Pulmonary artery endothelial cell (primary cell): Measurements from ENCODE around the gene RBM4. TPM values are rescaled to one million over a fixed set of nuclear protein-coding genes. Genes with fewer than 3 reads are reported as not detected.
"Not testable (repeated sequence)": the region's sequence is repeated elsewhere in the genome, so short reads cannot be mapped to it uniquely, and the experiment has no call there.

Source experiments
- DNase-seq: peaks from one replicate; pipeline ENCODE4 v3.0.0-alpha.2; 2011; ENCODE audit warnings: low read depth, low spot score
- total RNA-seq: library from RNA; depleted of rRNA; stranded (reverse); fragments of >200 nt; gene quantifications from 2 replicates; pipeline ENCODE4 v1.2.3, GENCODE V29; 2014

Gene RBM4
- total RNA-seq, 1 donor from 2014 or later, result 124 TPM

- peak; percentile 98 for DNase-seq
These were observed 21.9 kb upstream of the RBM4 start, which contains the start of gene RBM14 for GRCh38 chr11:66616379-66617154. RBM14 (plus strand) TSS chr11:66616630; CDS start chr11:66616721, 91 bp downstream.

- DNase-seq, result no peak
These were observed 21.2 kb upstream of the RBM4 start for GRCh38 chr11:66617155-66617834.

- peak; percentile 56 for DNase-seq
These were observed 19.4 kb upstream of the RBM4 start for GRCh38 chr11:66619080-66619554.

- DNase-seq, result no peak
These were observed 14.1 kb upstream of the RBM4 start for GRCh38 chr11:66624450-66624849.

GRCh38 chr11:66625041-66625751 is 13.3 kb upstream of the RBM4 start:
- DNase-seq, result no peak

- no peak for DNase-seq
These were observed 12.8 kb upstream of the RBM4 start for GRCh38 chr11:66625752-66626149.

- no peak for DNase-seq
These were observed 12.1 kb upstream of the RBM4 start for GRCh38 chr11:66626382-66626781.

- no peak for DNase-seq
These were observed 11.6 kb upstream of the RBM4 start for GRCh38 chr11:66626926-66627325.

GRCh38 chr11:66628061-66628603 is 10.4 kb upstream of the RBM4 start:
- no peak for DNase-seq

- no peak for DNase-seq
These were observed 9.1 kb upstream of the RBM4 start for GRCh38 chr11:66629356-66629755.

GRCh38 chr11:66631883-66632282 is 6.6 kb upstream of the RBM4 start:
- DNase-seq, result no peak

- no peak for DNase-seq
These were observed 5.6 kb upstream of the RBM4 start for GRCh38 chr11:66632952-66633351.

GRCh38 chr11:66636411-66636810 is 2.1 kb upstream of the RBM4 start:
- DNase-seq, result no peak

GRCh38 chr11:66637557-66638176 is 836 bp upstream of the RBM4 start:
- no peak for DNase-seq

GRCh38 chr11:66639066-66639813 is 737 bp downstream of the RBM4 start:
- no peak for DNase-seq

GRCh38 chr11:66639814-66640340 is 1.4 kb downstream of the RBM4 start:
- not testable (repeated sequence) for DNase-seq

- DNase-seq, result no peak
These were observed 3.3 kb downstream of the RBM4 start for GRCh38 chr11:66641834-66642233.

- no peak for DNase-seq
These were observed 5.4 kb downstream of the RBM4 start for GRCh38 chr11:66643745-66644437.

- no peak for DNase-seq
These were observed 8.3 kb downstream of the RBM4 start for GRCh38 chr11:66646828-66647227.

- DNase-seq, result no peak
These were observed 11.4 kb downstream of the RBM4 start for GRCh38 chr11:66649903-66650302.
